Erythroblast (primary cell): Measurements from ENCODE around the gene ARID4B.

Source experiments
- GATA1 ChIP-seq: IDR thresholded peaks from 2 replicates; pipeline ENCODE4 v1.6.1; 2011; ENCODE audit warnings: low read depth, mild to moderate bottlenecking, control low read depth, low read length, moderate library complexity
- POLR2A ChIP-seq: IDR thresholded peaks from 2 replicates; pipeline ENCODE4 v1.6.1; 2011; ENCODE audit warnings: mild to moderate bottlenecking, low read length

GRCh38 chr1:235375919-235376605 lies 48.1 kb upstream of the ARID4B start:
- TF ChIP-seq POLR2A (no peak), GATA1 (no peak)
